Glutamatergic neuron (in vitro differentiated cells): Measurements from ENCODE around the gene SMLR1. TPM values are rescaled to one million over a fixed set of nuclear protein-coding genes. Genes with fewer than 3 reads are reported as not detected.
"Not testable (repeated sequence)": the region's sequence is repeated elsewhere in the genome, so short reads cannot be mapped to it uniquely, and the experiment has no call there.

Experiments used
- DNase-seq: peaks from one replicate; pipeline ENCODE4 v3.0.0; 2022
- H3K27ac Mint-ChIP-seq: one replicate; pipeline ENCODE4 v1.8.0; 2020; ENCODE audit warnings: mild to moderate bottlenecking, mixed read lengths, inconsistent platforms; ENCODE audit not compliant: unreplicated experiment
- H3K27me3 Mint-ChIP-seq: one replicate; pipeline ENCODE4 v1.8.0; 2020; ENCODE audit warnings: mild to moderate bottlenecking, moderate library complexity, mixed read lengths, inconsistent platforms; ENCODE audit not compliant: unreplicated experiment
- H3K36me3 Mint-ChIP-seq: one replicate; pipeline ENCODE4 v1.8.0; 2020; ENCODE audit warnings: mild to moderate bottlenecking, mixed read lengths, inconsistent platforms; ENCODE audit not compliant: unreplicated experiment
- H3K4me1 Mint-ChIP-seq: one replicate; pipeline ENCODE4 v1.8.0; 2020; ENCODE audit warnings: mild to moderate bottlenecking, low read depth, mixed read lengths, inconsistent platforms; ENCODE audit not compliant: unreplicated experiment
- H3K4me3 Mint-ChIP-seq: one replicate; pipeline ENCODE4 v1.8.0; 2020; ENCODE audit warnings: mild to moderate bottlenecking, mixed read lengths, inconsistent platforms; ENCODE audit not compliant: unreplicated experiment
- H3K9me3 Mint-ChIP-seq: one replicate; pipeline ENCODE4 v1.8.0; 2020; ENCODE audit warnings: mild to moderate bottlenecking, moderate library complexity, mixed read lengths, inconsistent platforms; ENCODE audit not compliant: unreplicated experiment
- CTCF ChIP-seq: fragments of 200-600 bp; sonication (generic); IDR thresholded peaks from one replicate; pipeline ENCODE4 v1.5.0; 2021; ENCODE audit not compliant: partially characterized antibody, unreplicated experiment
- total RNA-seq: library from RNA; stranded (reverse); fragmentation: NEBNext Ultra II Directional; extraction: Animal tissue kit (Norgen Biotek cat#: 25700); gene quantifications from one replicate; pipeline ENCODE4 v1.2.1, GENCODE V29; 2021; ENCODE audit not compliant: unreplicated experiment

SMLR1 gene
- total RNA-seq, 1 donor from 2014 or later: not detected

DNA sequence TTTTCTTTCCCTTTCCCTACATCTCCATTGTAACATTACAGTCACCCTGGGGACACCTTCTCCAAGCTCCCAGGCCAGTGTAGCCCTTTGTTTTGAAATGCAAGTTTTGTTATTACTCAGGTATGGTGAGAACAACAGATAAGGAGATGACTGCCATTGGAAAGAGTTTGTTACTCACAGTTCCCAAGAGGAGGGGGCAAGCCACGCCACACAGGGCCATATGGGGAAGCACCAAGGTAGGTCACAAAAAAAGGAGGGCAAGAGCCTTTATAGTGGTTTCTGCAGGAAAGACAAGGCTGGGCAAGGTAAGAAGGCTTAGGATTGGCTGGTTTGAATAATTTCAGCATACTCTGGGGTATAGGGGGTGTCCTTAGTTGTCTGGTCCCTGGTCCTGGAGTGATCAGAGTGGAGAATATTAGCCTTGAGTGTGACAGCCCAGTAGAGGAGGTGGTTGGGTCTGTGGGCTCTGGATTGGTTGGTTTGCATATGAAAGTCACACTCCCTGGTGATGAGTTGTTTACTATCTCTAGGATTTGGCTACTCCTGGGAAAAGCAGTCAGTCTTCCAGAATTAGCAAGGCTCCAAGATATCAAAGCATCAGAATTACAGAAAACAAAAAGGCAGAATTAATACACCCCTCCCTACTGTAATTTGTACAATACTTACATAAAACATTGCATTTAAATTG, 33.1 kb upstream of the SMLR1 start:
- no peak for DNase-seq
- H3K27ac Mint-ChIP-seq: no peak overlapping the region

GRCh38 chr6:130794738-130795137, 32.5 kb upstream of the SMLR1 start:
- no peak for DNase-seq
- Mint-ChIP-seq H3K4me1 (no peaks in the 10 kb centered on the region), H3K27ac (no peak overlapping the region), H3K27me3 (no peaks in the 10 kb centered on the region), H3K4me3 (no peak overlapping the region), H3K36me3 (no peaks in the 10 kb centered on the region), H3K9me3 (no peaks in the 10 kb centered on the region)
- TF ChIP-seq CTCF: no peak

More for the DNA sequence above, 33.1 kb upstream of the SMLR1 start:
- TF ChIP-seq CTCF: no peak
- no peaks in the 10 kb centered on the region for H3K27me3 Mint-ChIP-seq
- no peak overlapping the region for H3K4me3 Mint-ChIP-seq
- H3K4me1 Mint-ChIP-seq: no peaks in the 10 kb centered on the region
- H3K9me3 Mint-ChIP-seq: peaks cover 2% of the 10 kb centered on the region
- H3K36me3 Mint-ChIP-seq: no peaks in the 10 kb centered on the region

- TF ChIP-seq CTCF: no peak
- no peak overlapping the region for H3K27ac Mint-ChIP-seq
- no peaks in the 10 kb centered on the region for H3K4me1 Mint-ChIP-seq
- no peaks in the 10 kb centered on the region for H3K9me3 Mint-ChIP-seq
- no peaks in the 10 kb centered on the region for H3K27me3 Mint-ChIP-seq
- H3K36me3 Mint-ChIP-seq: no peaks in the 10 kb centered on the region
- DNase-seq: no peak
- H3K4me3 Mint-ChIP-seq: no peak overlapping the region
Observed at GRCh38 chr6:130796313-130796905, 30.8 kb upstream of the SMLR1 start.

GRCh38 chr6:130797061-130797460, 30.1 kb upstream of the SMLR1 start:
- H3K4me1 Mint-ChIP-seq: no peaks in the 10 kb centered on the region
- no peak overlapping the region for H3K27ac Mint-ChIP-seq
- H3K27me3 Mint-ChIP-seq: no peaks in the 10 kb centered on the region
- H3K36me3 Mint-ChIP-seq: no peaks in the 10 kb centered on the region
- H3K4me3 Mint-ChIP-seq: no peak overlapping the region
- H3K9me3 Mint-ChIP-seq: no peaks in the 10 kb centered on the region
- no peak for TF ChIP-seq CTCF
- DNase-seq: no peak

DNA sequence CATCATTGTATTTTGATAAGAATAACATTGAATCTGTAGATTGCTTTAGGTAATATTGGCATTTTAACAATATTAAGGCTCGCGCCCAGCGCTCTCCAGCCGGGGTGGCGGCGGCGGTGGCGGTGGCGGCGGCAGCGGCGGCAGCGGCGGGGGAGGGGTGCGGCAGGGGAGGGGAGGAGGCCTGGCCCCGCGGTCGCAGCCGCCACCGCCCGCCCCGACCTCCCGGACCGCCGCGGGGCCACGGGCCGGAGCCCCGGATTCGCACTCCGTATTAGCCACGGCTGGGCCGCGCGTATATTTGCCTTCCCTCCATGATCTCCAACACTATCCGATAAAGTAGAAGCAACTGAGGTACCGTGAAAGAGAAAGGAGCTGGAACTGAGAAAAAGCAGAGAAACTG, 25.8 kb upstream of the SMLR1 start:
- H3K4me3 Mint-ChIP-seq, DNase-seq, H3K9me3 Mint-ChIP-seq, H3K27me3 Mint-ChIP-seq, H3K4me1 Mint-ChIP-seq, H3K36me3 Mint-ChIP-seq, H3K27ac Mint-ChIP-seq: not testable (repeated sequence)
